IPS-11a (cell line): Measurements from ENCODE around the gene ZACN.

Experiments used
- H3K4me3 ChIP-seq: one replicate; pipeline ENCODE4 v1.5.1; 2013; ENCODE audit warnings: low read depth, low read length, control low read depth

The ZACN gene

GRCh38 chr17:76080768-76081287 lies 1.8 kb downstream of the ZACN start:
- H3K4me3 ChIP-seq, result no peak overlapping the region

- H3K4me3 ChIP-seq, result no peak overlapping the region
Measured at GRCh38 chr17:76081295-76082210, 2.6 kb downstream of the ZACN start.

- no peak overlapping the region for H3K4me3 ChIP-seq
Measured at GRCh38 chr17:76082326-76083251, 3.6 kb downstream of the ZACN start.

- no peak overlapping the region for H3K4me3 ChIP-seq
Measured at GRCh38 chr17:76083536-76084182, 4.7 kb downstream of the ZACN start.

- no peak overlapping the region for H3K4me3 ChIP-seq
Measured at GRCh38 chr17:76085066-76085730, 6.2 kb downstream of the ZACN start.

GRCh38 chr17:76085731-76086366 lies 6.9 kb downstream of the ZACN start:
- H3K4me3 ChIP-seq, result no peak overlapping the region

GRCh38 chr17:76086384-76086783 lies 7.4 kb downstream of the ZACN start:
- H3K4me3 ChIP-seq, result no peak overlapping the region

- H3K4me3 ChIP-seq, result no peak overlapping the region
Measured at GRCh38 chr17:76087531-76087930, 8.5 kb downstream of the ZACN start.

- H3K4me3 ChIP-seq, result no peak overlapping the region
Measured at GRCh38 chr17:76088041-76088867, 9.3 kb downstream of the ZACN start.

GRCh38 chr17:76088868-76089576 lies 10.0 kb downstream of the ZACN start:
- H3K4me3 ChIP-seq, result no peak overlapping the region

- no peak overlapping the region for H3K4me3 ChIP-seq
Measured at GRCh38 chr17:76089680-76090516, 10.9 kb downstream of the ZACN start.

GRCh38 chr17:76090517-76091129 lies 11.6 kb downstream of the ZACN start:
- H3K4me3 ChIP-seq, result no peak overlapping the region

- no peak overlapping the region for H3K4me3 ChIP-seq
Measured at GRCh38 chr17:76091526-76092286, 12.7 kb downstream of the ZACN start.

- H3K4me3 ChIP-seq, result no peak overlapping the region
Measured at GRCh38 chr17:76092526-76093413, 13.8 kb downstream of the ZACN start.

- no peak overlapping the region for H3K4me3 ChIP-seq
Measured at GRCh38 chr17:76094046-76094445, 15.1 kb downstream of the ZACN start.
